Fibroblast of lung (primary cell): ENCODE results near the gene DAD1. TPM values are rescaled to one million over a fixed set of nuclear protein-coding genes. Genes with fewer than 3 reads are reported as not detected.

ENCODE experiments used
- DNase-seq, 2 donors: peaks; one replicate each; pipeline versions ENCODE4 v3.0.0 to v3.0.0-alpha.2; 2010; ENCODE audit warnings: low read depth in 2 of 2
- H2AFZ ChIP-seq: 2 replicates; pipeline ENCODE4 v1.5.1; 2012; ENCODE audit warnings: low read length, control low read depth, inconsistent platforms
- H3K27ac ChIP-seq: 2 replicates; pipeline ENCODE4 v1.5.1; 2011; ENCODE audit warnings: low read length, control low read depth; ENCODE audit not compliant: insufficient read depth
- H3K27me3 ChIP-seq: 2 replicates; pipeline ENCODE4 v1.5.1; 2011; ENCODE audit warnings: mild to moderate bottlenecking, low read length; ENCODE audit not compliant: control insufficient read depth, insufficient read depth
- H3K36me3 ChIP-seq: 2 replicates; pipeline ENCODE4 v1.5.1; 2011; ENCODE audit warnings: low read length; ENCODE audit not compliant: control insufficient read depth, insufficient read depth
- H3K4me1 ChIP-seq: 2 replicates; pipeline ENCODE4 v1.5.1; 2011; ENCODE audit warnings: low read length; ENCODE audit not compliant: control insufficient read depth, insufficient read depth; ENCODE audit errors: extremely low read depth
- H3K4me2 ChIP-seq: 2 replicates; pipeline ENCODE4 v1.5.1; 2011; ENCODE audit warnings: low read length, control low read depth; ENCODE audit not compliant: insufficient read depth; ENCODE audit errors: extremely low read depth
- H3K4me3 ChIP-seq, 4 experiments: fragments of 200-600 bp in 1 of 4; sonication (generic) in 1 of 4; replicated peaks in 1 of 4; 2 replicates each; pipeline ENCODE4 v1.5.1; 2011 to 2016; ENCODE audit warnings: low read length in 4 of 4, low read depth in 3 of 4, mild to moderate bottlenecking in 3 of 4, control low read depth in 2 of 4, inconsistent platforms in 1 of 4, mixed read lengths in 1 of 4; ENCODE audit not compliant: insufficient read depth in 1 of 4; ENCODE audit errors: control extremely low read depth in 1 of 4
- H3K79me2 ChIP-seq: 2 replicates; pipeline ENCODE4 v1.5.1; 2012; ENCODE audit warnings: mild to moderate bottlenecking, low read length, inconsistent platforms; ENCODE audit not compliant: control insufficient read depth, insufficient read depth
- H3K9ac ChIP-seq: 2 replicates; pipeline ENCODE4 v1.5.1; 2011; ENCODE audit warnings: mild to moderate bottlenecking, low read length, control low read depth; ENCODE audit not compliant: insufficient read depth
- H3K9me3 ChIP-seq: 2 replicates; pipeline ENCODE4 v1.5.1; 2012; ENCODE audit warnings: low read depth, low read length; ENCODE audit not compliant: control insufficient read depth, insufficient read depth
- H4K20me1 ChIP-seq: 2 replicates; pipeline ENCODE4 v1.5.1; 2011; ENCODE audit warnings: low read length; ENCODE audit not compliant: control insufficient read depth, insufficient read depth; ENCODE audit errors: extremely low read depth
- CTCF ChIP-seq, 2 donors: IDR thresholded peaks in 1 of 2; conservative IDR thresholded peaks in 1 of 2; 1 replicate in 1 of 2; 2 replicates in 1 of 2; pipeline ENCODE4 v1.5.1; 2011 to 2012; ENCODE audit warnings: low read length in 2 of 2, control low read depth in 1 of 2, inconsistent platforms in 1 of 2, low read depth in 1 of 2, mild to moderate bottlenecking in 1 of 2
- EZH2 ChIP-seq: IDR thresholded peaks from 2 replicates; pipeline ENCODE4 v1.5.1; 2012; ENCODE audit warnings: low read length, control low read depth, mild to moderate bottlenecking; ENCODE audit errors: missing control alignments
- polyA plus RNA-seq, 2 donors: library from polyadenylated mRNA; depleted of rRNA in 1 of 2; stranded (reverse) in 1 of 2; unstranded in 1 of 2; fragments of >200 nt; gene quantifications; 2 replicates each; pipeline ENCODE4 v1.2.1, GENCODE V29; 2011 to 2012; ENCODE audit warnings: missing spikeins in 1 of 2
- total RNA-seq: library from RNA; depleted of rRNA; stranded (reverse); fragments of >200 nt; gene quantifications from 2 replicates; pipeline ENCODE4 v1.2.1, GENCODE V29; 2014

The DAD1 gene
- total and polyA plus RNA-seq, 2 donors (not counting 1 experiment from before 2014, with no cell fraction given), result 249 to 623 TPM

GRCh38 chr14:22517117-22517720 lies 71.8 kb downstream of the DAD1 start:
- DNase-seq, result no peak
- no peak overlapping the region for H3K4me2 ChIP-seq
- peaks cover 4% of the 10 kb centered on the region for H3K4me1 ChIP-seq
- TF ChIP-seq CTCF (conservative IDR thresholded peaks at IDR 0.05 in 1 of 2, IDR thresholded peaks at IDR 0.05 in 1 of 2; ENCODE audit: low read depth in 1 of 2, low read length in 2 of 2), result no peak
- no peak for TF ChIP-seq EZH2
- H3K9ac ChIP-seq, result no peak overlapping the region
- no peak overlapping the region for H3K27ac ChIP-seq
- H3K4me3 ChIP-seq, result no peak overlapping the region
- no peaks in the 10 kb centered on the region for H3K27me3 ChIP-seq
- no peaks in the 10 kb centered on the region for H3K36me3 ChIP-seq
- H3K9me3 ChIP-seq, result no peaks in the 10 kb centered on the region
- no peaks in the 10 kb centered on the region for H4K20me1 ChIP-seq
- no peaks in the 10 kb centered on the region for H3K79me2 ChIP-seq
- no peak overlapping the region for H2AFZ ChIP-seq

GRCh38 chr14:22515929-22516328 lies 73.1 kb downstream of the DAD1 start:
- Histone ChIP-seq H3K9ac (no peak overlapping the region), H4K20me1 (no peaks in the 10 kb centered on the region), H3K4me2 (no peak overlapping the region), H3K4me3 (no peak overlapping the region), H3K27me3 (no peaks in the 10 kb centered on the region), H2AFZ (no peak overlapping the region), H3K4me1 (peaks cover 4% of the 10 kb centered on the region), H3K36me3 (no peaks in the 10 kb centered on the region), H3K9me3 (no peaks in the 10 kb centered on the region), H3K27ac (no peak overlapping the region), H3K79me2 (no peaks in the 10 kb centered on the region)
- DNase-seq, result no peak
- TF ChIP-seq EZH2 (no peak), CTCF (conservative IDR thresholded peaks at IDR 0.05 in 1 of 2, IDR thresholded peaks at IDR 0.05 in 1 of 2; ENCODE audit: low read depth in 1 of 2, low read length in 2 of 2) (no peak)

Other genes starting within 250 kb of the DAD1 start
- gene ABHD4, start 9.1 kb upstream of the DAD1 start, total RNA-seq, result 20.5 and 40.0 TPM in 2 replicates
- gene ABHD4, start 9.1 kb upstream of the DAD1 start, polyA plus RNA-seq, result 41.3 and 61.2 TPM in 2 replicates
- not detected in 2 replicates for gene OR6J1, start 55.1 kb upstream of the DAD1 start, total RNA-seq
- not detected in 2 replicates for gene OR6J1, start 55.1 kb upstream of the DAD1 start, polyA plus RNA-seq
- 66.5 and 67.2 TPM in 2 replicates for gene OXA1L, start 177.5 kb upstream of the DAD1 start, total RNA-seq
- gene OXA1L, start 177.5 kb upstream of the DAD1 start, polyA plus RNA-seq, result 141 and 159 TPM in 2 replicates
- 5.1 and 6.3 TPM in 2 replicates for gene SLC7A7, start 226.2 kb upstream of the DAD1 start, total RNA-seq
- gene SLC7A7, start 226.2 kb upstream of the DAD1 start, polyA plus RNA-seq, result 7.1 and 9.5 TPM in 2 replicates
- gene MRPL52, start 240.7 kb upstream of the DAD1 start, total RNA-seq, result 40.8 and 50.5 TPM in 2 replicates
- 38.0 and 44.1 TPM in 2 replicates for gene MRPL52, start 240.7 kb upstream of the DAD1 start, polyA plus RNA-seq
- 346 and 375 TPM in 2 replicates for gene MMP14, start 247.4 kb upstream of the DAD1 start, total RNA-seq
- 393 and 397 TPM in 2 replicates for gene MMP14, start 247.4 kb upstream of the DAD1 start, polyA plus RNA-seq